Aorta (tissue), 5 donors: ENCODE results near the gene SLC26A5. TPM values are rescaled to one million over a fixed set of nuclear protein-coding genes. Genes with fewer than 3 reads are reported as not detected.

Experiments
- ATAC-seq: fragments of 200-7000 bp; cut with Tn5 transposase; one replicate; pipeline ENCODE4 v1.9.1; 2022; ENCODE audit warnings: moderate library complexity; ENCODE audit not compliant: low FRiP score
- DNase-seq, 2 donors: peaks; one replicate each; pipeline ENCODE4 v3.0.0-alpha.2; 2020
- H3K27ac ChIP-seq, 2 donors: one replicate each; pipeline ENCODE4 v1.5.1; 2013; ENCODE audit warnings: low read length in 2 of 2, mild to moderate bottlenecking in 2 of 2, moderate library complexity in 2 of 2, control low read depth in 1 of 2, inconsistent platforms in 1 of 2, low read depth in 1 of 2
- H3K27me3 ChIP-seq, 2 donors: one replicate each; pipeline ENCODE4 v1.6.1; 2013; ENCODE audit warnings: control low read depth in 1 of 2, low read length in 1 of 2, mild to moderate bottlenecking in 1 of 2, moderate library complexity in 1 of 2; ENCODE audit not compliant: insufficient read depth in 2 of 2, control insufficient read depth in 1 of 2
- H3K36me3 ChIP-seq, 2 donors: one replicate each; pipeline ENCODE4 v1.6.1; 2013; ENCODE audit warnings: control low read depth in 1 of 2, low read length in 1 of 2, mild to moderate bottlenecking in 1 of 2; ENCODE audit not compliant: insufficient read depth in 2 of 2, control insufficient read depth in 1 of 2
- H3K4me1 ChIP-seq, 2 donors: one replicate each; pipeline ENCODE4 v1.6.1; 2013; ENCODE audit warnings: low read length in 2 of 2, control low read depth in 1 of 2, mild to moderate bottlenecking in 1 of 2, moderate library complexity in 1 of 2; ENCODE audit not compliant: insufficient read depth in 2 of 2, control insufficient read depth in 1 of 2
- H3K4me3 ChIP-seq, 2 donors: one replicate each; pipeline ENCODE4 v1.5.1; 2013; ENCODE audit warnings: low read length in 2 of 2, control low read depth in 1 of 2, mild to moderate bottlenecking in 1 of 2
- H3K9me3 ChIP-seq: one replicate; pipeline ENCODE4 v1.6.1; 2013; ENCODE audit warnings: mild to moderate bottlenecking, low read length; ENCODE audit not compliant: control insufficient read depth
- WGBS, 2 donors: extraction: QIAGEN DNeasy Blood & Tissue Kit; methylation state at CpG; one replicate each; pipeline ENCODE4 v1.1.7; 2013; 5-methylcytosine and 5-hydroxymethylcytosine counted together
- intact Hi-C, 2 donors: fragments of 100-400 bp; cut with DNase I; formaldehyde crosslinking; loops; one replicate each; pipeline versions ENCODE4 v1.14.2 to v1.15.0; 2022
- polyA plus RNA-seq, 2 donors: library from polyadenylated mRNA; stranded (reverse); fragments of 200-250 nt; gene quantifications; one replicate each; pipeline ENCODE4 v1.2.3, GENCODE V29; 2013
- total RNA-seq, 2 donors: library from RNA; stranded (reverse); fragmentation: NEBNext Ultra II Directional; extraction: Animal tissue kit (Norgen Biotek cat#: 25700); gene quantifications; one replicate each; pipeline ENCODE4 v1.2.1, GENCODE V29; 2021
- donor health status: healthy with polysubstance abuse.
- donor health status: Bipolar disorder and iron deficiency.
- donor health status: DM: no; HTN: no; CAD: no.
- donor health status: DM: no; HTN: no; CAD: no.
- donor health status: DM: yes; HTN: yes; CAD: no.

SLC26A5 gene
- total and polyA plus RNA-seq, 4 donors: 0.57 to 0.78 TPM; not detected in 2

DNA sequence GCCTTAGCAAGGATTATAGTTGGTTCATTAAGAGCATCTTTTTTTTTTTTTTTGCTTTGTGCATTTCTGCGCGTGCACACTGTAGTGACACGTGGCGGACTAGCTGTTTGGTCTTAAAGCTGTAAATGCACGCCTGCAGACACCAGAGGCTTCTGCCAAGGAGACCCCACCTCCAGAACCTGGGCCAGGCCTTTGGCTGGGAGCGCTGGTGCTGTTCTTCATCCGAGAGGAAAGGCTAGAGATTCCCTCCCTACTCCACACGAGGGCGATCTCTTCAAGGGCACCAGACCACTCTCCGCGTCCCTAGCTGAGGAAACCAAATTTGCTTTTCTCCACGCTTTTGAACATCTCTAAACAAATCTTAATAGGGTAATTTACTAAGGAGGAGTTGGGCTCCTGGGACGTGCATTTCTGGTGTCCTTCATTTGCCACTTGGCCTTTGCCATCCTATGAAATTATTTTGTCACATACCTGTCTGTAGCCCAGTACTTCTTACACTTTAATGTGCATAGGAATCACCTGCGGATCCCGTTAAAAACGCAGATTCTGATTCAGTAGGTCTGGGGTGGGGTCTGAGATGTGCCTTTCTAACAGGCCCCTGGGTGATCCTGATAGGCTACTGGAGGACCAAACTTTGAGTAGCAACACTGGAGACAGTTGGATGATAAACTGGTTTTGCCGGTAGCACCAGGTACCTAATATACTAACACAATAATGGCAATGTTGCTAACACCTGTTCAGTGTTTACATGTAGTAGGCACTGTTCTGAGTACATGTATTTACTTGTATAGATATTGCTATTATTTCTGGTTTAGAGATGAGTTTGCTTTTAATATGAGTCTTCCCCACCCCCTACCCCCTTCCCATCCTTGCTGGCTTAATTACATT is 1.3 kb upstream of the SLC26A5 start:
- WGBS, 2 donors: 13 to 14% methylated on average over 17 of the region's 17 CpGs
- peak; percentile 57 for ATAC-seq
- intact Hi-C loops: no loop called here
- H3K36me3 ChIP-seq: no peaks in the 10 kb centered on the region
- H3K27ac ChIP-seq: no peak overlapping the region
- H3K9me3 ChIP-seq: no peaks in the 10 kb centered on the region
- no peak for DNase-seq
- no peak overlapping the region for H3K4me3 ChIP-seq
- H3K27me3 ChIP-seq: no peaks in the 10 kb centered on the region
- H3K4me1 ChIP-seq: no peaks in the 10 kb centered on the region

DNA sequence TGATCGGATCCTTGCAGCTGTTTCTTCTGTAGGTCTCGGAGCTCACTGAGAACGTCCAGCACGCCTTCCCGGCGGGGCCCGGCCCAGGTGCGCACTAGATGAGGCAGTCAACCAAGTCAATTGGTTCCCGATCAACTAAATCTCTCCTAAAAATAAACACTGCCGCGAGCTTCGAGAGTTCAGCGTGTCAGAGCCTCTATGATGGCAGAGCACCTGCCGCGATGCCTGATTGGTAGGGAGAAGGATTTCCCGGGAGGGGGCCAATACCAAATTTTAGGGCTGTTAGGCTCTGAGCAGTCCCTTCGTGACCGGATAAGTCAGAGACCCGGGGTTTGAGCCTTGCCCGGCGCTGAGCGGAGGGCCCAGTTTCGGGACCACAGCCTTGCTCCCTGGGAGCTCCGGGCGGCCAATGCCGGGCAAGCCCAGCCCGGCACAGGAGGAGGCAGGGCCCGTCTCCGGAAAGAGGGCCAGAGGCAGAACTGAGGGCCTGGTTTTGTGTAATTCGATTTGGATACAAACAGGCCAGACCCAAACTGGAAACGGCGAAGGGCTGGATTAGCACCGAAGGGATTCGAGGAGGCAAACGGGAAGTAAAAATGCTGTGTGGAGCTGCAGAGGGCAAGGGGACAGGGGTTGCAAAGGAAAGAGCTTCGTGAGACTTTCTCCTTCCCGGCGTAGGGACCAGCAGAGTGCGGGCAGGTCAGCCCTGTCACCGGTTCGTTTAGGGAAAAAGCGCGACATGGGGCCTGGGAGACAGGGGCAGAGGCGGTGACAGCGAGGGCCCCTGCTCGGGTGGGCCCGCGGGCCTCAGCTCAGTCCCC is 569 bp downstream of the SLC26A5 start:
- H3K4me1 ChIP-seq: no peaks in the 10 kb centered on the region
- peak; percentile 11 for ATAC-seq
- peaks cover 0 to 2% of the 10 kb centered on the region in 2 donors for H3K27me3 ChIP-seq
- WGBS, 2 donors: 3 to 4% methylated on average over 45 to 48 of the region's 48 CpGs
- H3K36me3 ChIP-seq: no peaks in the 10 kb centered on the region
- H3K27ac ChIP-seq: no peak overlapping the region
- peak overlapping the region; percentile 13 to 24 for H3K4me3 ChIP-seq
- H3K9me3 ChIP-seq: no peaks in the 10 kb centered on the region
- DNase-seq: no peak
- intact Hi-C loops: no loop called here

DNA sequence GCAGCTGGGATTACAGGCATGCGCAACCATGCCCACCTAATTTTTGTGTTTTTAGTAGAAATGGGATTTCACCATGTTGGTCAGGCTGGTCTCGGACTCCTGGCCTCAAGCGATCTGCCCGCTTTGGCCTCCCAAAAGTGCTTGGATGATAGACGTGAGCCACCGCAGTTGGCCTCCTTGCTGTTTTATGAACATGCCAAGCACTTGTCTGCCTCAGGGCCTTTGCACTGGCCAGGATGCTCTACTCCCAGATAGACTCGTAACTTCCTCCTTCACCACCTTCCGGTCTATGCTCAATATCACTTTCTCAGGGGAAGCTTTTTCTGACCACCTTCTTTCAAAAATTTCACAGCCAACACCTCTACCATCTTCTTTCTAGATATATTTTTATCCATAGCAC is 6.3 kb downstream of the SLC26A5 start:
- ATAC-seq: no peak

DNA sequence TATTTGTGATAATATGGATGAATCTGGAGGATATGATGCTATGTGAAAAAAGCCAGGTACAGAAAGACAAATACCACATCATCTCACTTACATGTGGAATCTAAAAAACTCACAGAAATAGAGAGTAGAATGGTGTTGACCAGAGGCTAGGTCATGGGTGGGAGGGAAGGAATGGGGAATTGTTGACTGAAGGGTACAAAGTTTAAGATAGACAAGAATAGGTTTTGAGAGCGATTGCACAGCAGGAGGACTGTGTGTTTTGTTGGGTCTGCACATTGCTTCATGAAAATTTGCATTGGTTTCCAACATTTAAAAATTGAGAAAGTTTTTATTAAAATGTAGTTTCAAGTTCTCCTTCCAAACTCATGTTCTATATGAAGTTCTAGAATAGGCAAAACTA is 8.4 kb downstream of the SLC26A5 start:
- Histone ChIP-seq H3K4me3 (no peak overlapping the region), H3K27me3 (peaks cover 0 to 2% of the 10 kb centered on the region in 2 donors), H3K4me1 (no peaks in the 10 kb centered on the region), H3K9me3 (no peaks in the 10 kb centered on the region), H3K36me3 (no peaks in the 10 kb centered on the region), H3K27ac (no peak overlapping the region)
- ATAC-seq (no peak), DNase-seq (no peak)
- intact Hi-C loops: no loop called here
- WGBS, 2 donors: 67 to 75% methylated on average over 1 of the region's 1 CpG

More for the DNA sequence above, 6.3 kb downstream of the SLC26A5 start:
- no peak for DNase-seq
- 93% methylated on average over 8 of the region's 8 CpGs for WGBS, 2 donors
- Histone ChIP-seq H3K27ac (no peak overlapping the region), H3K27me3 (peaks cover 0 to 2% of the 10 kb centered on the region in 2 donors), H3K9me3 (no peaks in the 10 kb centered on the region), H3K36me3 (no peaks in the 10 kb centered on the region), H3K4me3 (no peak overlapping the region), H3K4me1 (no peaks in the 10 kb centered on the region)
- intact Hi-C loops: no loop called here

DNA sequence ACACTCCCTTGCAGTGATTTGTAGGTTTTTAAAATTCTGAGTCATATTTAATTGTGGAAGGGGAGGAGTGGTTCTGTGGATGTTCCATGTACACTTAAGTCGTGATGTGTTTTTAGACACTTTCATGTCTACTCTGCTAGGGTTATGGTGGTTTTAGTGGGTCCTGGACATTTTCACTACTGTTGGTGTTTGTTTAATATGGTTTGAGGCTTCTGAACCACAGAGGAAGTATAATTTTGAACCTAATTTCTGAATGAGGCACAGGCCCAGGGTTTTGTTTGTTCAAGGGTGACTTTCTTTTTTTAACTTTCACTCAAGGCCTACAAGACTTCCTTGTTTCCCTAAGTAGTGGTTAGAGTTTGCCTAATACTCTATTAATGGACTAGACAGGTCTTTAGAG is 13.3 kb downstream of the SLC26A5 start:
- no peak overlapping the region for H3K27ac ChIP-seq
- H3K4me1 ChIP-seq: no peaks in the 10 kb centered on the region
- DNase-seq: no peak
- WGBS, 2 donors: 50 to 64% methylated on average over 1 of the region's 1 CpG
- H3K4me3 ChIP-seq: no peak overlapping the region
- no peaks in the 10 kb centered on the region for H3K27me3 ChIP-seq
- no peak for ATAC-seq
- no peaks in the 10 kb centered on the region for H3K9me3 ChIP-seq
- no peaks in the 10 kb centered on the region for H3K36me3 ChIP-seq
- intact Hi-C loops: no loop called here

DNA sequence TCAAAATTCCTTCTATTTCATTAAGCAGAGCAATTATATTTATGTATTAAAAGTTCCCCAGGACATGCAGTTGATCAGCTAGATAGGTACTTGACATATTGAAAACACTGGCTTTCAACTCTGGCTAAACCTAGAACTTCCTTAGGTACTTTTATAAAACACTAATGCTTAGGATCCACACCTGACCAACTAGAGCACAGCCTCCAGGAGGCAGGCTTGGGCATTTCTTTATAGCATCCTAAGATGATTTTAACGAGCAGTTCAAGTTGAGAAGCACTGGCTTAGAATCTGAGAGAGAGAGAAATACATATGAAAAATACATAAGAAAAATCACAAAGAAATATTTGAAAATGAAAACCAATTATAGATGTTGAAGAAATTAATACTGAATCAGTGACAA is 20.8 kb downstream of the SLC26A5 start:
- whole genome bisulfite sequencing, 2 donors: 47 to 53% methylated on average over 1 of the region's 1 CpG
- ATAC-seq (no peak), DNase-seq (no peak)
- no peak overlapping the region for H3K4me3 ChIP-seq
- H3K27ac ChIP-seq: no peak overlapping the region
- no peaks in the 10 kb centered on the region for H3K4me1 ChIP-seq
- H3K9me3 ChIP-seq: no peaks in the 10 kb centered on the region
- no peaks in the 10 kb centered on the region for H3K27me3 ChIP-seq
- intact Hi-C loops: no loop called here
- H3K36me3 ChIP-seq: no peaks in the 10 kb centered on the region

DNA sequence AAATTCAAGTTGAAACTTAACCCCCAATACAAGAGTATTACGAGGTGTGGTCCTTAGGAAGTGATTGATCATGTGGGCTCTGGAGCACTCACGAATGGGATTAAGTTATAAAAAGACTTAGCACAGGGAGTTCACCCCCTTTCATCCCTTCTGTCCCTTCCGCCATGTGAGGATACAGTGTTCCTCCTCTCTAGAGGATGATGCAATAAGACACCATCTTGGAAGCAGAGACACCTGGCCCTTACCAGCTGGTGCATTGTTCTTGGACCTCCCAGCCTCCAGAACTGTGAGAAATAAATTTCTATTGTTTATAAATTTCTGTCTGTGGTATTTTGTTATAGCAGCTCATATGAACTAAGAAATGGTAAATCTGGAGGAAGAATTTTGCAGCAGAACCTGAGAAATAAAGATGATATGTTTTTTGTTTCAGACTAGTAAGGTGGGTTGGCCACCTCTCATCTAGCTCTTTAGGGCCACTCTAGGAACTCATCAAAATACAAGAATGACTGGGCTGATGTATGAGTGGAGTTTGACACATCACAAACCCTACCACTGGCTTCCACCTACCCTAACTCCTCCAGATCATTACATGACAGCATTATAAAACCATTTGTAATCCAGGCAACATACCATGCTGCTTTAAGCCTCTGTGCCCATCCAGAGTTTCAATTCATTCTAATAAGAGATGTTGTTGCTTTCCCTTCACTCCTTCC is 22.4 kb downstream of the SLC26A5 start:
- no peak overlapping the region for H3K4me3 ChIP-seq
- DNase-seq (no peak), ATAC-seq (no peak)
- no peak overlapping the region for H3K27ac ChIP-seq
- WGBS, 2 donors: 67 to 79% methylated on average over 3 of the region's 3 CpGs
- H3K4me1 ChIP-seq: no peaks in the 10 kb centered on the region
- H3K36me3 ChIP-seq: no peaks in the 10 kb centered on the region
- intact Hi-C loops: no loop called here
- no peaks in the 10 kb centered on the region for H3K27me3 ChIP-seq
- H3K9me3 ChIP-seq: no peaks in the 10 kb centered on the region

DNA sequence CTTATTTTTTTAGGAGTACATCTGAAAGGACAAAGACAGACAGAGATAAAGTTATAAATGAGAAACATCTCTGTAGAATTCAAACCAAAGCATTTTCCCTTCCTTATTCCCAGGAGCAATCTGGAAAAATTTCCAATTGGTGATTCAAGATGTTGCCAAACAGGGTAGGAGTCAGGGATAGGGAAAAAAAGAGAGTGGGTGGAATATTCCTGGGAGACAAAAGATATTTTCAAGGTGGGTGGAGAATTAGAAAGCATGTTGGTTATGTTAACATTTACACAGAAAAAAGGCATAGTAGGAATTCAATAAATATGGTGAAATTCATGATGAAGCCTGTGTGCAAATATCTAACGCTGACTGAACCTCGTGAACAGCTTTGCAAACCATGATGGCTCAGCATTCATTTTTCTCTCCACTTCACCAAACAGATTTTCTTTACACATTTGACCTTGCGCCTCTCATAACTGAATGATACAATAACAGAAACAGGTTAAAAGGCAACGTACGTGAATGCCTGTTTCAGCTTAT is 25.1 kb downstream of the SLC26A5 start:
- Histone ChIP-seq H3K9me3 (no peaks in the 10 kb centered on the region), H3K27me3 (no peaks in the 10 kb centered on the region), H3K36me3 (no peaks in the 10 kb centered on the region), H3K4me1 (no peaks in the 10 kb centered on the region), H3K4me3 (no peak overlapping the region), H3K27ac (no peak overlapping the region)
- WGBS, 2 donors: 83% methylated on average over 5 of the region's 5 CpGs
- intact Hi-C loops: no loop called here
- ATAC-seq: no peak
- DNase-seq: no peak
